OCI-LY7 (cell line): ENCODE results near the gene KIAA0040. TPM values are rescaled to one million over a fixed set of nuclear protein-coding genes. Genes with fewer than 3 reads are reported as not detected.

Source experiments
- BruUV-seq: library from RNA; stranded (reverse); fragments of 400-500 nt; replicated peaks from 2 replicates; lab custom pipeline; 2021; lab: Mats Ljungman, UMichigan
- CTCF ChIA-PET: fragments of 300-600 bp; sonication (Branson Sonifier 250); formaldehyde crosslinking; loops from one replicate; lab custom pipeline; 2022; ENCODE audit warnings: antibody characterized with exemption; ENCODE audit not compliant: unreplicated experiment; lab: Charles Lee
- POLR2A ChIA-PET: fragments of 300-600 bp; sonication (Branson Sonifier 250); formaldehyde crosslinking; loops from one replicate; lab custom pipeline; 2022; ENCODE audit warnings: antibody characterized with exemption; lab: Charles Lee
- DNase-seq: peaks from one replicate; pipeline ENCODE4 v3.0.0-alpha.2; 2015; ENCODE audit warnings: low spot score
- H2AFZ ChIP-seq: fragments of 200-600 bp; sonication (generic), shearing (Covaris generic); 2 replicates; pipeline ENCODE4 v1.6.1; 2014; ENCODE audit warnings: mild to moderate bottlenecking, antibody characterized with exemption, low read length, moderate library complexity
- H3K27ac ChIP-seq: fragments of 200-600 bp; sonication (generic); 2 replicates; pipeline ENCODE4 v1.5.1; 2014; ENCODE audit warnings: mixed run types, low read depth, mild to moderate bottlenecking, moderate library complexity, low read length, inconsistent platforms; ENCODE audit not compliant: poor library complexity, severe bottlenecking
- H3K36me3 ChIP-seq: fragments of 200-600 bp; sonication (generic); 2 replicates; pipeline ENCODE4 v1.6.1; 2014; ENCODE audit warnings: mild to moderate bottlenecking, antibody characterized with exemption, low read length, moderate library complexity, mixed read lengths; ENCODE audit not compliant: insufficient read depth
- H3K4me1 ChIP-seq: fragments of 200-600 bp; sonication (generic); 2 replicates; pipeline ENCODE4 v1.5.1; 2014; ENCODE audit warnings: mild to moderate bottlenecking, low read length; ENCODE audit not compliant: insufficient read depth, poor library complexity, severe bottlenecking
- H3K4me2 ChIP-seq: fragments of 200-600 bp; sonication (generic); 2 replicates; pipeline ENCODE4 v1.6.1; 2014; ENCODE audit warnings: mild to moderate bottlenecking, low read length
- H3K4me3 ChIP-seq: fragments of 200-600 bp; sonication (generic); 2 replicates; pipeline ENCODE4 v1.5.1; 2014; ENCODE audit warnings: mild to moderate bottlenecking, low read depth, low read length; ENCODE audit not compliant: poor library complexity, severe bottlenecking
- H3K79me2 ChIP-seq: fragments of 200-600 bp; sonication (generic); 2 replicates; pipeline ENCODE4 v1.6.1; 2016; ENCODE audit warnings: low read depth, mild to moderate bottlenecking, low read length, moderate library complexity, mixed read lengths; ENCODE audit not compliant: insufficient read depth
- H3K9me2 ChIP-seq: fragments of 200-600 bp; sonication (generic); 2 replicates; pipeline ENCODE4 v1.6.1; 2016; ENCODE audit warnings: mild to moderate bottlenecking, low read length, mixed read lengths; ENCODE audit not compliant: insufficient read depth
- H3K9me3 ChIP-seq: fragments of 200-600 bp; sonication (generic); 2 replicates; pipeline ENCODE4 v1.6.1; 2014; ENCODE audit warnings: mild to moderate bottlenecking, mixed run types, low read length, mixed read lengths
- H4K20me1 ChIP-seq: fragments of 200-600 bp; sonication (generic); 2 replicates; pipeline ENCODE4 v1.6.1; 2014; ENCODE audit warnings: mild to moderate bottlenecking, antibody characterized with exemption, low read length, moderate library complexity, mixed read lengths; ENCODE audit not compliant: insufficient read depth
- CTCF ChIP-seq: fragments of 200-600 bp; sonication (generic); conservative IDR thresholded peaks from 2 replicates; pipeline ENCODE4 v1.5.1; 2014; ENCODE audit warnings: mild to moderate bottlenecking, antibody characterized with exemption, low read length, moderate library complexity, mixed read lengths
- EZH2phosphoT487 ChIP-seq: fragments of 200-600 bp; sonication (generic); IDR thresholded peaks from 2 replicates; pipeline ENCODE4 v1.6.1; 2018; ENCODE audit warnings: low read depth, borderline replicate concordance, mild to moderate bottlenecking, mixed run types, antibody characterized with exemption, low read length, moderate library complexity, mixed read lengths
- intact Hi-C: fragments of 100-400 bp; cut with micrococcal nuclease; formaldehyde crosslinking; loops from one replicate; pipeline ENCODE4 v1.10.0; 2022; ENCODE audit not compliant: unreplicated experiment
- total RNA-seq, 2 experiments: library from RNA; depleted of rRNA in 1 of 2; stranded (reverse); fragments of >200 nt in 1 of 2; shearing (Covaris generic) in 1 of 2; gene quantifications; 2 replicates each; pipeline ENCODE4 v1.2.3, GENCODE V29; 2014 to 2022

Gene KIAA0040
- total RNA-seq, 2 experiments from 2014 or later = 50.2 to 54.7 TPM

- TF ChIP-seq CTCF = no peak
- TF ChIP-seq EZH2phosphoT487 = no peak
- BruUV-seq = no TSS peak
- Histone ChIP-seq H4K20me1 (no peaks in the 10 kb centered on the region), H2AFZ (peak overlapping the region; percentile 49; the same call in 1 of the 2 replicates), H3K4me1 (peaks cover 75% of the 10 kb centered on the region), H3K27ac (no peak overlapping the region), H3K4me3 (no peak overlapping the region), H3K9me3 (no peaks in the 10 kb centered on the region; the same call in 1 of the 2 replicates), H3K9me2 (no peaks in the 10 kb centered on the region), H3K36me3 (no peaks in the 10 kb centered on the region; the same call in 1 of the 2 replicates), H3K4me2 (peak overlapping the region; percentile 27), H3K79me2 (no peaks in the 10 kb centered on the region)
- intact Hi-C loops = no loop called here
- ChIA-PET POLR2A (interaction anchor here (1.3 to 2.2 kb wide), 3 partner anchors 17 to 46 kb away, joined by 3 to 9 read pairs (median 8); no protein-coding TSS in a partner anchor), CTCF (no interaction called here)
- no peak for DNase-seq
Measured at GRCh38 chr1:175234639-175235038, 42.1 kb upstream of the KIAA0040 start.

- Histone ChIP-seq H3K4me1 (peaks cover 89% of the 10 kb centered on the region), H2AFZ (peak overlapping the region; percentile 6; the same call in 1 of the 2 replicates), H3K27ac (no peak overlapping the region), H3K9me3 (no peaks in the 10 kb centered on the region), H4K20me1 (no peaks in the 10 kb centered on the region), H3K36me3 (no peaks in the 10 kb centered on the region), H3K79me2 (no peaks in the 10 kb centered on the region), H3K4me3 (no peak overlapping the region), H3K4me2 (0 out of 2 replicates have a peak overlapping the region, but pooled peaks have one; percentile 12), H3K9me2 (no peaks in the 10 kb centered on the region)
- DNase-seq = no peak
- intact Hi-C loops = no loop called here
- BruUV-seq = no TSS peak
- TF ChIP-seq EZH2phosphoT487 (no peak), CTCF (no peak)
- POLR2A ChIA-PET = no interaction called here
- CTCF ChIA-PET = no interaction called here
Measured at GRCh38 chr1:175232335-175232734, 39.8 kb upstream of the KIAA0040 start.

- no peak overlapping the region for H2AFZ ChIP-seq
- H3K4me2 ChIP-seq = peak overlapping the region; percentile 73
- H3K9me3 ChIP-seq = no peaks in the 10 kb centered on the region
- H3K27ac ChIP-seq = peak overlapping the region; percentile 95
- H3K9me2 ChIP-seq = no peaks in the 10 kb centered on the region
- no TSS peak for BruUV-seq
- intact Hi-C loops = loop anchor here (1.0 to 2.0 kb wide), 5 partner anchors 16 to 94 kb away; no protein-coding TSS in a partner anchor
- CTCF ChIA-PET = interaction anchor here (1.0 to 1.6 kb wide), 5 partner anchors 9 to 36 kb away, joined by 3 to 6 read pairs (median 4); no protein-coding TSS in a partner anchor
- POLR2A ChIA-PET = interaction anchor here (1.0 to 5.9 kb wide), 7 partner anchors 9 to 71 kb away, joined by 3 to 33 read pairs (median 8); no protein-coding TSS in a partner anchor
- peaks cover 96% of the 10 kb centered on the region for H3K4me1 ChIP-seq
- no peak for DNase-seq
- peak overlapping the region; percentile 59 for H3K4me3 ChIP-seq
- no peaks in the 10 kb centered on the region for H3K79me2 ChIP-seq
- H3K36me3 ChIP-seq = no peaks in the 10 kb centered on the region
- no peak for TF ChIP-seq EZH2phosphoT487
- peak; percentile 79 for TF ChIP-seq CTCF
- H4K20me1 ChIP-seq = no peaks in the 10 kb centered on the region
Measured at GRCh38 chr1:175225805-175226129, 33.2 kb upstream of the KIAA0040 start.
